ENCODE measurements around the gene CFAP100. TPM values are rescaled to one million over a fixed set of nuclear protein-coding genes. Genes with fewer than 3 reads are reported as not detected.

Gene CFAP100
- total RNA-seq, 1 donor from 2014 or later, result not detected

GRCh38 chr3:126475413-126476114, 80.9 kb downstream of the CFAP100 start, which contains the start of gene ZXDC:
ZXDC (minus strand) TSS chr3:126475891; CDS start chr3:126475865, 26 bp downstream.
- intact Hi-C loops (cut with micrococcal nuclease), result loop anchor here (1.0 to 10.0 kb wide), 15 partner anchors 117 to 1743 kb away; partner anchors contain the start of genes ABTB1, CHCHD6, EEFSEC and HEG1

DNA sequence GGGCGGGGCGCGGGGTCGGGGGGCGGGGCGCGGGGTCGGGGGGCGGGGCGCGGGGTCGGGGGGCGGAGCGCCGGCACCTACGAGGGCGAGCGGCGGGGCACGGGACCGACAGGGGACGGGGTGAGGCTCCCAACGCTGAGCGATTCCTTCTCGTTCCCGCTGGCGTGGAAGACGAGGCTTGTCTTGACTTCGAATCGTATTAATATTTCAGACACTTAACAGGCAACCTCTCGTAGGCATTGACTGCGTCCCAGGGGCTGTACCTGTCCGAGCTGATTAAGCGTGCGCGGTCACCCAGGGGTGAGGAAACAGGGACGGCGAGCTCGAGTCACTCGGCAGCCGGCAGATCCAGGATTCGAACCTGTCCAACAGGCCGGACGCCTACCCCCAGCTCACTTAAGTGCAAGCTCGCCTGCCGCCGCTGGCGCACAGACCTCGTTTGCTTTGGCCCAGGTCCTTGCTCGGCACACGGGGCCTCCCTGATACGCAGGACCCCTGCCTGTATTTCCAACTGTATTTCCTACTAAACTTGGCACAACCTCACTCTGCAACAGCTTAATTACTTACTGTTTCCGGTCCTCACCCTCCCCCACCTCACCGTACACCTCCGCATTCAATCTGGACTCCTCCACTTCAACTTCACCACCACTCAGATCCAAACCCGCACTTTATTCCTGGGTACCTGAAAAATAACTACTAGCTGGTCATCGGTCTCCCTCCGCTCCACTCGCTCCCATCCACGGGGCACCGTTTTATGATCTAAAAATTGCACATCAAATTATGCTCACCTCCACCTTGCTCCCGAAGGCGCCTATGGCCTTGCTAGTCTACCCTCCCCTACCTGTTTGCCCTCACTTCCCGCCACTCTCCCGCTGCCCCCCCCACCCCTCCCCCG, 81.7 kb downstream of the CFAP100 start:
- intact Hi-C loops (cut with micrococcal nuclease), result loop anchor here (1.0 to 10.0 kb wide), 14 partner anchors 118 to 1744 kb away; partner anchors contain the start of genes CHCHD6, EEFSEC, HEG1 and OSBPL11

GRCh38 chr3:126477061-126477380, 82.3 kb downstream of the CFAP100 start:
- intact Hi-C loops (cut with micrococcal nuclease), result loop anchor here (2.0 to 10.0 kb wide), 7 partner anchors 232 to 1745 kb away; partner anchors contain the start of genes EEFSEC, HEG1, OSBPL11 and SEC61A1

DNA sequence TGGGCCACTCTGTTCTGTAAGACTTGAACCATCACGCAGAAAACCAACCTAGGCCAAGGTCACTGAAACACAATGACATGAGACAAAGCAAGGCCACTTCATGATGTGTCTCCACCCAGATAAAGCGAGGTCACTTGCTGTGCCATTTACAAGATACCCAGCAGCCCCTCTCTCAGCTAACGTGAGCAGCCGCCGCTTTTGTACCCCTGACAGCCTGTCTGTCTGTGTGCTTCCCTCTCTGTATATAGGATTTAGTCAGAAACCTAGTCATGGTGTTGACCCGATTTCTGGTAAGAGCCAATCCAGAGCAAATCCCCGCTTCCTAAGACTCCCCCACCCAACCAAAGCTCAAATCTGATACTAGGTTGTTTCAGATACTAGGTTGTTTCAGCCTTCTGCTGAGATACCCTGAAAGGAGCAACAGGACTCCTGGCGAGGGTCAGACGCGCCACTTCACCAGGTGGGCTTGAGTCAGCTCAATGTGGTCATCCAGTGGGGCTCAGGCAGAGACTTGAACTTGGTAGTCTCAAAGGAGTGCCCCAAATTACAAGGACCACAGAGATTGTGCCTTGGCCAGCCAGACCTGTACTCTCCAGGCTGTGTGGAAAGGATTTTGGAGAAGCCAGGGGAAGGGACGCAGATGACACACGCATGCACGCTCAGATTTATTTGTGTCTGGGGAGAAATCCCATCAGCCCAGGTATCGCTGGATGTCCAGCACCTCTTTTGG, 84.0 kb downstream of the CFAP100 start:
- intact Hi-C loops (cut with micrococcal nuclease), result loop anchor here (5.0 to 10.0 kb wide), 6 partner anchors 234 to 1746 kb away; partner anchors contain the start of genes EEFSEC, HEG1, SEC61A1 and UMPS

DNA sequence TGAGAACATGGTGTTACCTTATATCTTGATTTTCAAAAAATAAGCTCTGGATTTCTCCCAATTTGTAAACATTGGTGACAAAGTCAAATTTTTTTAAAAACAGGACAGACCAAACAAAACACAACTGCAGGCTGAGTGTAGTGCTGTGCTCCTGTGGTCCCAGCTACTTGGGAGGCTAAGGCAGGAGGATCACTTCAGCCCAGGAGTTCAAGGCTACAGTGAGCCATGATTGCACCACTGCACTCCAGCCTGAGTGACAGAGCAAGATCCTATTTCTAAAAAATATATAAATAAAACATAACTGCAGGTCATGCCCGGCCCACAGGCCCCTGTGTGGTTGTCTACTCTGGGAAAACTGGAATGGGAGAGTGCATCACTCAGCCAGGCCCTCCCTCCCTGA, 84.9 kb downstream of the CFAP100 start:
- intact Hi-C loops (cut with micrococcal nuclease), result loop anchor here (5.0 to 10.0 kb wide), 6 partner anchors 235 to 1747 kb away; partner anchors contain the start of genes EEFSEC, HEG1, SEC61A1 and UMPS

DNA sequence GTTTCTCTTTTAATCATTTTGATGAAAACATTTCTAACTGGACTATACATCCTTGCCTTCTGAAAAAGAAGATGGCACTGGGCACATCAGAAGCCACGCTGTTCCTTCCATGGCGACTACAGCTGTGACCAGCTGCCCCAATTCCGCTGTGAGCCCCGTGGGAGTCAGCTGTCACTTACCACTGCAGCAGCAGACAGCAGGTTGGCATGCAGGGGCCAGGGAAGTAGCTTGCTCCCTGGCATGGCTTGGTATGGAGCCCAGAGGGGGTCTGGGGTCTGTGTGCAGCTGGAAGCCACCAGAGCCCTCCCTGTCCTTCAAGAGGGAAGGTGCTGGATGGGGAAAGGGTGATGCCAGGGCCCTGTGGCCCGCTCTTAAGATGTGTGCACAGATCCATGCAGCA, 85.5 kb downstream of the CFAP100 start:
- intact Hi-C loops (cut with micrococcal nuclease), result no loop called here

DNA sequence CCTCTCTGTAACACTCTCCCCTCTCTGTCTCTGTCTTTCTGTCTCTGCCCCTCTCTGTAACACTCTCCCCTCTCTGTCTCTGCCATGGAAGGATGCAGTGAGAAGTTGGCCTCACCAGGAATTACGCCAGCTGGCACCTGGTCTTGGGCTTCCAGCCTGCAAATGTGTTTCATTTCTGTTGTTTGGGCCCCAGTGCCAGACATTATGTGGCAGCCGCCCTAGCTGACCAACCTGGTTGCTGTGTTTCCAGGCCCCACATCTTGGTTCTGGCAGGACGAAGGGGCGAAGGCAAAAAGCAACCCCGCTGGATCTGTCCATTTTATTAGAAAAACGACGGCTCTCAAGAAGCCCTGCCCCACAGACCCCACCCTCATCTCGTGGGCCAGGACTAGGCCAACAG, 86.2 kb downstream of the CFAP100 start:
- intact Hi-C loops (cut with micrococcal nuclease), result no loop called here

DNA sequence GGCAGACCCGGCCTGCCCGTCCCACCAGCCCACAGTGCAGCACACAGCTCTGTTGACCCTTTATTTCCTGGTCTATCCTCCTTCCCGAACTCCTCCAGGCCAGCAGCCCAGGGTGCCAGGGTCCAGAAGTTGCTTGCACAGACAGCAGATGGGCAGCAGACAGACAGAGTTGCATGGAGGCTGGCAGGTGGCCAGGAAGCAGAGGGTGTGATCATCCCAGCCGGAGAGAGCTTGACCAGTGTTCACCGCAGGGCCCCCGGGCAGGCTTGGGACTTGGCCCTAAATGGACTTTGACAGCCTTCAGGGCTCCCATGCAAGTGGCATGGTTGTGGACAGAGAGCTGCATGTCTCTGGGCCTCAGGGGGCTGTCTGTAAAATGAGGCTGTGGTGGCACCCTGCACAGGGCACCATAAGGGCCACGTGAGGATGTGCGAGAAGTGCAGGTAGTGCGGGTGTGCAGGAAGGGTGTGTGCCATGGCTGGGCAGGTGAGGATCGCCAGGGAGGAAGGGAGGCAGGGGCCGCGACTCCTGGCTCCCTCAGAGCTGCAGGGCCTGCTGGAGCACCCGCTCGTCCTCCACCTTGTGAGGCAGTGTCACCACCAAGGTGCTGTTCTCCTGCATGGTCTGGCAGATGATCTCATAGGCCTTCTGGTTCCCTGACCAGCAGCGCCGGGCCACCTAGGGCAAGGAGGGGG, 87.2 kb downstream of the CFAP100 start:
- intact Hi-C loops (cut with micrococcal nuclease), result no loop called here

GRCh38 chr3:126482503-126483255, 88.0 kb downstream of the CFAP100 start:
- intact Hi-C loops (cut with micrococcal nuclease), result no loop called here

GRCh38 chr3:126483321-126483761, 88.6 kb downstream of the CFAP100 start:
- intact Hi-C loops (cut with micrococcal nuclease), result no loop called here

DNA sequence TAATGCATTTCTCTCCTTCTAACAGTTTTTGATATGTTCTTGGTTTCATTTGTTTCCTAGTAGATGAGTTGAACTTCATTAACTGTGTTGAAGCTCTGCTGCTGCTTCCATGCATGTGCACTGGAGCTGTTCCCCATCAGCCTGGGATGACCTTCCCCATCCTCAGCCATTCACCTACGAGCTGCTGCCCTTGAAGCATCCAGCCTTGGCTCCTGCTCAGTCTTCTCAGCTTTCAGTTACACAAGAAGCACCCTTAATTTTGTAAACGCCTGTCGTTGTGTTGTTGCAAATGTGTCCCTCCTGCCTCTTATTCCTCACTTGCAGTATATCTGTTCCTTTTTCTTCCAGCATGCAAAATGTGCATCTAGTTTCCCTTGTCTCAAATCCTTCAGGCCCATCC, 89.4 kb downstream of the CFAP100 start:
- intact Hi-C loops (cut with micrococcal nuclease), result no loop called here

DNA sequence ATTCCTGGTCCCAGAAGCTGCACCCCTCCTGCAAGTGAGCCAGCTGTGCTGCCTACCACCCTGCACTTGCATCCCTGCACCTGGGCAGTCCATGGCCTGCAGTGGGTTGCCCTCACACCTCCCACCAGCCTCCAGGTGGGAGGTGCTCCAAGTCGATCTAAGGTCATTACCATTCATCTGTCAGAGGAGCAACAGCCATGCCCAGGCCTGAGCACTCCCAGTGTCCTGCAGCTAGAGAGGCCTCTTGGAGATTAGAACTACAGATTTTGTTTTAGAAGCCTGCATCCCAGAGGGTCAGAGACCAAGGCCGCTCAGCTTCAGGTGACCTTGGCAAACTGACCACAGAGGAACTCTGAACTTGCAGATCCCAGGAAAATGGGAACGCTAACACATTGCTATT, 90.0 kb downstream of the CFAP100 start:
- intact Hi-C loops (cut with micrococcal nuclease), result no loop called here

- intact Hi-C loops (cut with micrococcal nuclease), result no loop called here
Observed at GRCh38 chr3:126485176-126485897, 90.6 kb downstream of the CFAP100 start.

GRCh38 chr3:126485956-126486355, 91.2 kb downstream of the CFAP100 start:
- intact Hi-C loops (cut with micrococcal nuclease), result no loop called here

Other genes starting within 250 kb of the CFAP100 start
- gene ALDH1L1, start 214.3 kb upstream of the CFAP100 start, total RNA-seq, result not detected in 2 replicates
- not detected in 2 replicates for gene KLF15, start 37.5 kb upstream of the CFAP100 start, total RNA-seq
- gene ZXDC, start 81.0 kb downstream of the CFAP100 start, total RNA-seq, result 32.5 and 32.6 TPM in 2 replicates
- not detected in 2 replicates for gene UROC1, start 122.9 kb downstream of the CFAP100 start, total RNA-seq
- gene CHST13, start 129.2 kb downstream of the CFAP100 start, total RNA-seq, result not detected in 2 replicates
- gene C3orf22, start 164.0 kb downstream of the CFAP100 start, total RNA-seq, result not detected in 2 replicates